Osteocyte (in vitro differentiated cells): ENCODE measurements around the gene ZNRF3. TPM values are rescaled to one million over a fixed set of nuclear protein-coding genes. Genes with fewer than 3 reads are reported as not detected.
"Not testable (repeated sequence)": the region's sequence is repeated elsewhere in the genome, so short reads cannot be mapped to it uniquely, and the experiment has no call there.

Experiments used
- DNase-seq: peaks from one replicate; pipeline ENCODE4 v3.0.0; 2021; ENCODE audit warnings: mixed read lengths; ENCODE audit not compliant: unreplicated experiment; ENCODE audit errors: extremely low spot score
- H3K27ac Mint-ChIP-seq: one replicate; pipeline ENCODE4 v1.8.0; 2021; ENCODE audit warnings: mild to moderate bottlenecking, mixed read lengths; ENCODE audit not compliant: unreplicated experiment
- H3K27me3 Mint-ChIP-seq: one replicate; pipeline ENCODE4 v1.8.0; 2021; ENCODE audit warnings: mixed read lengths; ENCODE audit not compliant: unreplicated experiment
- H3K36me3 Mint-ChIP-seq: one replicate; pipeline ENCODE4 v1.8.0; 2021; ENCODE audit warnings: mixed read lengths; ENCODE audit not compliant: unreplicated experiment
- H3K4me1 Mint-ChIP-seq: one replicate; pipeline ENCODE4 v1.8.0; 2021; ENCODE audit warnings: mixed read lengths; ENCODE audit not compliant: unreplicated experiment
- H3K4me3 Mint-ChIP-seq: one replicate; pipeline ENCODE4 v1.8.0; 2021; ENCODE audit warnings: mild to moderate bottlenecking, moderate library complexity, mixed read lengths; ENCODE audit not compliant: unreplicated experiment
- H3K9me3 Mint-ChIP-seq: one replicate; pipeline ENCODE4 v1.8.0; 2021; ENCODE audit warnings: mixed read lengths; ENCODE audit not compliant: unreplicated experiment
- total RNA-seq: library from RNA; stranded (reverse); gene quantifications from 2 replicates; pipeline ENCODE4 v1.2.1, GENCODE V29; 2021
- TF ChIP-seq, protein P1 (sequence below): fragments of 200-600 bp; sonication (generic); IDR thresholded peaks from 2 replicates; pipeline ENCODE4 v1.5.0; 2021; ENCODE audit warnings: antibody characterized with exemption, mild to moderate bottlenecking, moderate library complexity

The ZNRF3 gene
- total RNA-seq, 1 donor from 2014 or later = 6.4 TPM

DNA sequence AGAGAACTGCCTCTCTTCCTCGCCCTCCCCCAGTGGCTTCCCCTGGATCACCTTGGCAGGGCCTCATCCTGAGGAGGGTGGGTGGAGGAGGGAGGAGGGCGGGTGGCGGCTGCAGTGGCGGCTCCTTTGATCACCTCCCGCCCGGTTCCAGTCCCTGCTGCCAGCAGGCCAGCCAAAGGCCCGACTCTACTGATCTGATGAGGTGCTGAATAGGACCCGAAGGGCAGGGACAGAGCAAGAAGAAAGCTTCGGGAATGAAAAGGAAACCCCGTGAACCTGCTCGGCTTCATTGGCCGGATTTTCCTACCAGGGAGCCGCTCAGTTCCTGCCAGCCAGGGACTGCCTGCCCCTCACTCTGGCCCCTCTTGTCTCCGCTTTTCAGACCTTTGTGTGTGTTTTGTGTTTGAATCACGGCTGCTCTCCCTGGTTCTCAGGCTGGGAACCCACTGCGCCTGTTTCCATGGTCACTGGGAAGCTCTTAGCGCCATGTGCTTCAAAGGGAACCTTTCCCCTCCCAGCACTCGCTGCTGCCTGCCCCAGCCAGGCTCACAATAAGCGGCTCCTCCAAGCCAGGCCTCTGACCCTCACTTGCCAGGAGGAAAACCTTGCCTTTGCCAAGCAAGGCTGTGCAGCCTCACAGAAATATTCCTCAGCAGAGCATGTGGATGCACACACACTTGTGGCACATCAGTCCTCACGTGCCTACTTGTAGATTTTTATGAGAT, 121.4 kb downstream of the ZNRF3 start:
- no peak overlapping the region for H3K4me3 Mint-ChIP-seq
- H3K4me1 Mint-ChIP-seq = peaks cover 19% of the 10 kb centered on the region
- TF ChIP-seq, protein P1, sequence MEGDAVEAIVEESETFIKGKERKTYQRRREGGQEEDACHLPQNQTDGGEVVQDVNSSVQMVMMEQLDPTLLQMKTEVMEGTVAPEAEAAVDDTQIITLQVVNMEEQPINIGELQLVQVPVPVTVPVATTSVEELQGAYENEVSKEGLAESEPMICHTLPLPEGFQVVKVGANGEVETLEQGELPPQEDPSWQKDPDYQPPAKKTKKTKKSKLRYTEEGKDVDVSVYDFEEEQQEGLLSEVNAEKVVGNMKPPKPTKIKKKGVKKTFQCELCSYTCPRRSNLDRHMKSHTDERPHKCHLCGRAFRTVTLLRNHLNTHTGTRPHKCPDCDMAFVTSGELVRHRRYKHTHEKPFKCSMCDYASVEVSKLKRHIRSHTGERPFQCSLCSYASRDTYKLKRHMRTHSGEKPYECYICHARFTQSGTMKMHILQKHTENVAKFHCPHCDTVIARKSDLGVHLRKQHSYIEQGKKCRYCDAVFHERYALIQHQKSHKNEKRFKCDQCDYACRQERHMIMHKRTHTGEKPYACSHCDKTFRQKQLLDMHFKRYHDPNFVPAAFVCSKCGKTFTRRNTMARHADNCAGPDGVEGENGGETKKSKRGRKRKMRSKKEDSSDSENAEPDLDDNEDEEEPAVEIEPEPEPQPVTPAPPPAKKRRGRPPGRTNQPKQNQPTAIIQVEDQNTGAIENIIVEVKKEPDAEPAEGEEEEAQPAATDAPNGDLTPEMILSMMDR = no peak
- H3K36me3 Mint-ChIP-seq = peaks cover 2% of the 10 kb centered on the region
- no peak overlapping the region for H3K27ac Mint-ChIP-seq
- no peaks in the 10 kb centered on the region for H3K9me3 Mint-ChIP-seq
- no peak for DNase-seq
- H3K27me3 Mint-ChIP-seq = no peaks in the 10 kb centered on the region

DNA sequence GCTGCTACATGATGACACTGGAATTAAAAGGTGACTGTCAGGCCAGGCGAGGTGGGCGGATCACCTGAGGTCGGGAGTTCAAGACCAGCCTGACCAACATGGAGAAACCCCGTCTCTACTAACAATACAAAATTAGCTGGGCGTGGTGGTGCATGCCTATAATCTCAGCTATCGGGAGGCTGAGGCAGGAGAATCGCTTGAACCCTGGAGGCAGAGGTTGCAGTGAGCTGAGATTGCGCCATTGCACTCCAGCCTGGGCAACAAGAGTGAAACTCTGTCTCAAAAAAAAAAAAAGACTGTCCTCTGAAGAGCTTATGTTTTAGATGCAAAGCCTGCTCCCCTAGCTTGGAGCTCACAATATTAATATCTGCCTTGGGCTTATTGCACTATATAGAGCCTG, 122.4 kb downstream of the ZNRF3 start:
- not testable (repeated sequence) for H3K9me3 Mint-ChIP-seq, H3K36me3 Mint-ChIP-seq, DNase-seq, H3K27ac Mint-ChIP-seq, H3K27me3 Mint-ChIP-seq, H3K4me3 Mint-ChIP-seq, H3K4me1 Mint-ChIP-seq

DNA sequence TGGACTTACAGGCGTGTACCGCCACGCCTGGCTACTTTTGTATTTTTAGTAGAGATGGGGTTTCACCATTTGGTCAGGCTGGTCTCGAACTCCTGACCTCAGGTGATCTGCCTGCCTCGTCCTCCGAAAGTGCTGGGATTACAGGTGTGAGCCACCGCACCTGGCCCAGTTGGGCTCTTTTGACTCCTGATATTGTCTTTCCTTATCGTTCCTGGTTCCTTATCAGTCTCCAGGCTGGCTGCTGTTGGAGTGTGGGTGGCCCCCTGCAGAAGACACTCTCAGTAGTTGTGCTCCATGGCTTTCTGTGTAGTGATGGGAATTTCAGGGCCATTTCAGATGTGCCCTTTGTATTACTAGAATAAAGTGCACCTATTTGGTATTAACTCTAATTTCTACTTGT, 123.0 kb downstream of the ZNRF3 start:
- Mint-ChIP-seq H3K4me1 (peaks cover 15% of the 10 kb centered on the region), H3K27me3 (no peaks in the 10 kb centered on the region), H3K4me3 (no peak overlapping the region), H3K36me3 (peaks cover 2% of the 10 kb centered on the region), H3K27ac (no peak overlapping the region), H3K9me3 (no peaks in the 10 kb centered on the region)
- no peak for DNase-seq
- TF ChIP-seq, protein P1 = no peak

DNA sequence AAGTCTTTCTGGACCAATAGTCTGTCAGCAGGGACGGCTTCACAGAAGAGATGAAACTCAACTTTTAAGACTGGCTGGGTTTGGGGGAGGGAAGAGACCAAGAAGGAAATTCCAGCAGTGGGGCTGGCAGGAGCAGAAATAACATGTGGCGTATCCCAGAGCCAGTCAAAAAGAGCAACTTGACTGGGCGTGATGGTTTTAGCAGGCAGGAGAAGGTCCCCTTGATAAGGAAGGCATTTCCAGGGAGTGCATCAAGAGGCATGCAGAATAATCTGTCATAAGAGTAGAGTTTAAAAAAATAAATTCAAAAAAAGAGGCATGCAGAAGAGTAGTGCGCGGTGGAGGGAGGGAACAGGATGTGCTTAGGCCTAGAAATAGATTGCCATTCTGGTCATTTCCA, 125.8 kb downstream of the ZNRF3 start:
- H3K36me3 Mint-ChIP-seq = no peaks in the 10 kb centered on the region
- TF ChIP-seq, protein P1 = no peak
- no peaks in the 10 kb centered on the region for H3K27me3 Mint-ChIP-seq
- peaks cover 12% of the 10 kb centered on the region for H3K4me1 Mint-ChIP-seq
- H3K4me3 Mint-ChIP-seq = no peak overlapping the region
- H3K9me3 Mint-ChIP-seq = no peaks in the 10 kb centered on the region
- no peak overlapping the region for H3K27ac Mint-ChIP-seq
- DNase-seq = no peak

DNA sequence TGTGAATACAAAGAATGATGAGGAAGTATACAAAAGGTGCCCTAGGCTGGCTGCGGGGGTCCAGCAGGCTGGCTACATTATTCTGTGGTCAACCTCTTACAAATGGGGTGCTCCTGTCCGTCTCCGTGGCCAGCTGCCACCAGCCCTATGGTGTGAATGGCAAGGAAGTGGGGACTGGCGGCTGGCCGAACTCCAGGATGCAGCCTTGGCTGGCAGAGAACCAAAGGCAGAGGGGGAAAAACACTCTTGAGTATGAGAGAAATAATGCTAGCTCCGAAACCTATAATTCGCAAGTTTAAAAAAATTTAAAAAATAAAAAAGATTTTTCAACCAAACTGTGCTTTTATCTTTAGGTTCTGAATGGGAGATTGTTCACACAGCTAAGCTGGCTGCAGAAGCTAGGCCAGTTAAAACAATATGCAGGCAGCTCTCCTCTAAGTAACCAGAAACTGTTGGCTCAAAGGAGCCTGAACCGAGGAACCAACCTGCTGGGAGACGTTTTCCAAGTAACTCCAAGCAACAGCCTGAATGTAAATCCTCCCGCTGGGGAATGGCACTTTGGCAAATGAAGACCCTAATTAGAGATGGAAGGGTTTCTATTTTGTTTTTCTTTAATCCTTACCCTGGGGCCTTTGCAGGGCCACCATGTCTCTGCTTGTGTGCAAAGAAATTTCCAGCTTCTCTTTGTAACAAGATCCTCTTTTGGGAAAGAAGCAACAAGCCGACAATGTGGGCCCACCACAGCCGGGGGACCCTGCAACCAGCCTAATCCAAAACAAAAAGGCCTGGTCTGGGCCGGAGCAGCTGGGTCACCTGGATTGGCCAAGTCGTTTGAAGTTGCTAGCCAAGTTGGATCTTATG, 128.1 kb downstream of the ZNRF3 start:
- Mint-ChIP-seq H3K4me3 (no peak overlapping the region), H3K36me3 (no peaks in the 10 kb centered on the region), H3K9me3 (no peaks in the 10 kb centered on the region), H3K4me1 (peaks cover 5% of the 10 kb centered on the region), H3K27me3 (no peaks in the 10 kb centered on the region), H3K27ac (no peak overlapping the region)
- TF ChIP-seq, protein P1 = no peak
- no peak for DNase-seq
